ENCODE data around the gene SLC34A3.

Gene SLC34A3

GRCh38 chr9:137226338-137227053 lies 4.2 kb upstream of the SLC34A3 start:
- DNase-seq (ENCODE audit: low read depth in 1 of 2, low spot score in 1 of 2): no peak
- H3K27ac ChIP-seq (replicated peaks): no peak overlapping the region
- TF ChIP-seq POLR2AphosphoS5 (IDR thresholded peaks at IDR 0.05; ENCODE audit: low read depth) (no peak), SPI1 (IDR thresholded peaks at IDR 0.05; ENCODE audit: borderline replicate concordance, low read depth) (no peak), CTCF (IDR thresholded peaks at IDR 0.05; ENCODE audit: insufficient read depth, low read length) (no peak), GABPA (IDR thresholded peaks at IDR 0.05; ENCODE audit: low read depth) (no peak), REST (IDR thresholded peaks at IDR 0.05; ENCODE audit: insufficient replicate concordance, low read depth) (no peak)
- no peak overlapping the region for H3K4me3 ChIP-seq (replicated peaks; ENCODE audit: insufficient read depth, low read length)
- H3K27me3 ChIP-seq (ENCODE audit: insufficient read depth, poor library complexity, severe bottlenecking): no peaks in the 10 kb centered on the region

- TF ChIP-seq CTCF (IDR thresholded peaks at IDR 0.05; ENCODE audit: insufficient read depth, low read length) (peak; percentile 95), REST (IDR thresholded peaks at IDR 0.05; ENCODE audit: insufficient replicate concordance, low read depth) (no peak)
- DNase-seq (ENCODE audit: low read depth in 1 of 2, low spot score in 1 of 2): peak; percentile 60 to 82
- Histone ChIP-seq H3K4me3 (replicated peaks; ENCODE audit: insufficient read depth, low read length) (no peak within 1 kb of the TSS), H3K27ac (replicated peaks) (no peak within 1 kb of the TSS), H3K27me3 (ENCODE audit: insufficient read depth, poor library complexity, severe bottlenecking) (no peaks in the 10 kb centered on the region)
Measured at GRCh38 chr9:137227054-137227852, 3.4 kb upstream of the SLC34A3 start, which contains the start of gene RNF224. Gene RNF224, plus strand, starts transcription at chr9:137227502. Its CDS starts 834 bp downstream, at chr9:137228336.

GRCh38 chr9:137227853-137228505 lies 2.7 kb upstream of the SLC34A3 start:
- H3K27me3 ChIP-seq (ENCODE audit: insufficient read depth, poor library complexity, severe bottlenecking): peaks cover 2% of the 10 kb centered on the region
- no peak for DNase-seq (ENCODE audit: low read depth in 1 of 2, low spot score in 1 of 2)
- no peak for TF ChIP-seq GABPA (IDR thresholded peaks at IDR 0.05; ENCODE audit: low read depth)
- TF ChIP-seq POLR2AphosphoS5 (IDR thresholded peaks at IDR 0.05; ENCODE audit: low read depth): no peak
- H3K4me3 ChIP-seq (replicated peaks; ENCODE audit: insufficient read depth, low read length): no peak overlapping the region
- H3K27ac ChIP-seq (replicated peaks): no peak overlapping the region

GRCh38 chr9:137228506-137228967 lies 2.2 kb upstream of the SLC34A3 start:
- no peak overlapping the region for H3K27ac ChIP-seq (replicated peaks)
- TF ChIP-seq GABPA (IDR thresholded peaks at IDR 0.05; ENCODE audit: low read depth) (no peak), CTCF (IDR thresholded peaks at IDR 0.05; ENCODE audit: insufficient read depth, low read length) (no peak), REST (IDR thresholded peaks at IDR 0.05; ENCODE audit: insufficient replicate concordance, low read depth) (no peak), SPI1 (IDR thresholded peaks at IDR 0.05; ENCODE audit: borderline replicate concordance, low read depth) (no peak), POLR2AphosphoS5 (IDR thresholded peaks at IDR 0.05; ENCODE audit: low read depth) (no peak)
- DNase-seq (ENCODE audit: low read depth in 1 of 2, low spot score in 1 of 2): no peak
- H3K4me3 ChIP-seq (replicated peaks; ENCODE audit: insufficient read depth, low read length): no peak overlapping the region
- H3K27me3 ChIP-seq (ENCODE audit: insufficient read depth, poor library complexity, severe bottlenecking): peaks cover 6% of the 10 kb centered on the region

Data from HL-60 (cell line).